SKM-1 treated with dmso at 0.1 percent for 144 hours (cell line): ENCODE results near the gene KRT33B.
"Not testable (repeated sequence)": the region's sequence is repeated elsewhere in the genome, so short reads cannot be mapped to it uniquely, and the experiment has no call there.

Experiments used
- DNase-seq: peaks from one replicate; lab custom pipeline; 2025; ENCODE audit not compliant: unreplicated experiment; lab: John Stamatoyannopoulos, UW

The KRT33B gene

DNA sequence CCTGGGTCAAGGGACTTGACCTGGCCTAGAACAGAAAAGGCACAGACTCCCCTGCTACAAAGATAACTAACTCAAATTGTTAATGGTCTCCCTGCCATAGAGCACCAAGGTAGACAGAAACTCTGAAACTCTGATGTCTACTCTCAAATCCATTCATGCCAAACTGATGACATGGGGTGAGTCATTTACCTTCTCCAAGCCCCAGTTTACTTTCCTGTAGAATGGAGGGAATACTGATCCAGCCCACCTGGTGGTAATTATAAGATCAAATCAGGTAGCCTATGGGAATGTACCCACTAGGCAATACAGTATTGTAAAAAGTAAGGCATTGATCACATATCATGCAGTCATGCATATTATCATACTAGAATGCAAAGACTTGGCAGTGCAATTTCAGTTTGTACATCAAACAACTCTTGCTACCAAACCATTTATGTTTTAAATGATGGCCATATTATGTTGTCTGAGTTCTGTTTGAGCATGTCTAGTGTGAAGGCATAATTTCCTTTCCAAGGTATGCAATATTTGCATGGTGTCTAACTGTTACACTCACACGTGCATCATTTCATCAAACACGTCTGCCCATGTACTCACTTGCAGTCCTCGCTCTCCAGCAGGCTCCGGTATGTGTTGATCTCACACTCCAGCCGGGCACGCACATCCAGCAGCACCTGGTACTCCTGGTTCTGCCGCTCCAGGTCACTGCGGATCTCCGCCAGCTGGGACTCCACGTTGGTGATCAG is 24.8 kb upstream of the KRT33B start:
- DNase-seq: no peak

DNA sequence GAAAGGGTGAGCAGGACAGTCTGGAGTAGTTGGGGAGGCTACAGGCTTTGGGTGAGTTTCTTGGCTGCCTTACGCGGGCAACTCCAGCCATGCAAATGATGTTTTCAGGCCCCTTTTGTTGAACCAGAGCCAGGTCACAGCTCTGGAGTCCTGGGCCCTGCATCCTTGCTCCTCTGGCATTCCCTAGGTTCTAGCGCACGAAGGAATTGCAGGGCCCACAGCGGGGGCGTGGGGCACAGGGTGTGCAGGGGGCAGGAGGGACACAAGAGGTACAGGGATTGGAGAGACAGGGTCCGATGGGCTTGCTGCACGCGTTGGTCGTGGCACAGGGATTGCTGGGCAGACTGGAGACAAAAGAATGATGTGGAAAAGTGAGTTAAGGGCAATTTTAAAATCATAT is 24.2 kb upstream of the KRT33B start:
- no peak for DNase-seq

DNA sequence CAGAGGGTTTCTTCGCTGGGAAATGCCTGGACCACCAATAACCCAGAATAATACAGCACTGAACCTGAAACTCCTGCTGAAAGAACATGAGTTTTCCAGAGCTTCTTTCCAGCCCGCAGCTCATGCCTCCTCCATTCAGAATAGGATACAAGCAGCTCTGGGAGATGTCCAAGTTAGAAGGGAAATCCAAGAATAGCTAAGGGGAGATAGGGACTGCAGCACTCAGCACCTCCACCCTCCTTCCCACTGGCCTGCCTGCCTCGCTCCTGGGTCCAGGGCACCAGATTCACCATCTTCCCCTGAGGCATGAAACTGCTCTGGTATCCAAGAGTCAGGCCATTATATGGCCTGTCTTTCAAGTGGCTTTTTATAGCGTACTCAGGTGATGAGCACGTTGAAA is 23.7 kb upstream of the KRT33B start:
- DNase-seq: no peak

DNA sequence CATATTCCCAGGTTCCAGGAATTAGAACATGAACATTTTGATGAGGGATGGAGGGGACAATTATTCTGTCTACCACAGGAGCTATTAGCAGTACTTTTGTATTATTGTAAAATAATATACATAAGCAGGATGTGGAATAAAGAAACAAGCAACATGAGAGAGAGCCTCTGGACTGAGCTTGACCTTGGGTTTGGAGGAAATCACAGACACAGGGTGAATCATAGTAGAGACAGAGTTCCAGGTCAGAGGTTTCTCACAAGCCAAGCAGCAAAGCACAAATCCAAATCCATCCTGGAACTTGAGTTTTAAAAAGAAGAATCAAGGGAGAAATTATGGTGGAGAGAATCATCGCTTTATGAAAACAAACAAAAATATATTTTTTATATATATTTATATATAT is 22.7 kb upstream of the KRT33B start:
- DNase-seq: no peak

DNA sequence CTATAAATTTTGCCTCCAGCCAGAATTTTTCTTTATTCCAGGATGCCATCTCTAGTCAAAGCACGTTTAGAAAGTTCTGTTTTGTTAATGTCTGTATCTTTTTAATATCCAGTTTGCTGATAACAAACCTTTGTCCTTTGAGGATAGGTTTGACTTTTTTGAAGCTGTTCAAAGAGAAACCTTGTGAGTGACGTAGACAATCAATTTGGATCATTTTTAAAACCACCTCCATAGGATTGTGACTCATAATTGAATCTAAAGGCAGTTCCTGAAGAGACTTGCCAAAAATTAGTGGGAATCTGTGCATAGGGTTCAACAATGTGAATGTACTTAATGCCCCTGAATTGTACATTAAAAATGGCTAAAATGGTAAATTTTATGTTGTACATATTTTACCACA is 21.9 kb upstream of the KRT33B start:
- no peak for DNase-seq

DNA sequence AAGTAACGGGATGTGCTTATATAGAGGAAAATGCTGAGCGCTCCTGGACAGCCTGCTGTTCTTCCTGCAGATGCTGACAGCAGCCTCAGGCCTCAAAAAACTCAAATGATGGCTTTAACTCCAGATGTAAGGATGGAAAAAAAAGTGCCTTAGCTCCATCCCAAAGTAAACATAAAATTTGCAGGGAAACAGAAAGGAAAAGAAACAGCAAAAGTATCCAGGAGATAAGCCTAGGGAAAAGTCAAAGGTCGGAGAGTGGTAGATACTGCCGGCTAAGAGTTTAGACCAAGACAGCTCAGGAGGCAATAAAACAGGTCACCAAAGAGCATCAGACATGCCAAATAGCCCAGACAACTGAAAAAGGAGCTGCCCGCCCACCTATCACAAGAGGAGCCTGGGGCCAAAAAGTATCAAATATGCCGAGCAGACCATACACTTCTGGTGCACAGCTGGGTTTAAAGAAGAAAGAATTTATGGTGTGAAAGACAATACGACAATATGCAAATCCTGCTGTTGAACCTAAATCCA is 20.9 kb upstream of the KRT33B start:
- DNase-seq: no peak

DNA sequence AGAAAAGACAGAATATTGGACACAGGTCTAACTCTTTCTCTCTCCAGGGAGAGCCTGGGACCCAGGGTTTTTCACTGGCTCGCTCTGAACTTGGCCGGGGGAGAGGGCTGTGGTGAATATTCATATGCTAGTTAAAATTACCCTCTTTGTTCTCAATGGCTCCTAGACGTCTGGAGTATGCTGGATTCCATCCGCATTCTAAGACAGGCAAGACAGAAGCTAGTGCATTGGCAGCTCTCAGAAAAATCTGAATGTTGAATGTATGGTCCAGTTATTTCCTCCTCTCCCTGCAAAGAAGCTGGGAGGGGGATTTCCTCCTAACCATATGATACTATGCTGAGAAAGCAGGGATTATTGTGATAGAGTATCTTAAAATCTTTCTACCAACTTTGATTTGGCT is 18.1 kb upstream of the KRT33B start:
- DNase-seq: no peak

DNA sequence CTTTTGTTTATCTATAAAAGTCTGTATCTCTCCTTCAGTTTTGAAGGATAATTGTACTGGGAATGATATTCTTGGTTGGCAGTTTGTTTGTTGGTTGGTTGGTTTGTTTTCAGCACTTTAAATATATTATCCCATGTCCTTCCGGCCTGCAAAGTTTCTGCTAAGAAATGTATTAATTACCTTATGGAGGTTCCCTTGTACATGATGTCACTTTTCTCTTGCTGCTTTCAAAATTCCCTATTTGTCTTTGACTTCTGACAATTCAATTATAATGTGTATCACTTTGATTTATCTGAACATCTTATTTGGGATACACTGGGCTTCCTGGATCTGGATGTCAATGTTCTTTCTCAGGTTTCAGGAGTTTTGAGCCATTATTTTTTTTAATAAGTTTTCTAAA is 16.6 kb upstream of the KRT33B start:
- no peak for DNase-seq

DNA sequence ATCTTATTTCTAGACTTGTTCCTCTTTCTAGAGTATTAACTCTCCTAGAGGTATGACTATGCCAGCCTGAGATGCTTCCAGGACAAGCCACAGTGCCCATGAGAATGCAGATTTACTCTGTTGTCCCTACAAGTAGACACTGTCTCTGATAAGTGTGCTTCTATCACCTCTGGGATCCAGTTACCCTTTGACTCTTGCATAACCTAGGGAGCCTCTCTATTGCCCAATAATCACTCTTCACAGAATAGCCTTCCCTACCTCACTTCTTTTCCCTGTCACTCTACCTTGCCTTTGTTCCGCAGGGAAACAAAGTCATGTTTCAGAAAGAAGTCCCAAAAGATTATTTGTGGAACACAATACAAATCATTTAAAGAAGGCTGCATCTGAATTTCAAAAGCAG is 14.1 kb upstream of the KRT33B start:
- DNase-seq: no peak

DNA sequence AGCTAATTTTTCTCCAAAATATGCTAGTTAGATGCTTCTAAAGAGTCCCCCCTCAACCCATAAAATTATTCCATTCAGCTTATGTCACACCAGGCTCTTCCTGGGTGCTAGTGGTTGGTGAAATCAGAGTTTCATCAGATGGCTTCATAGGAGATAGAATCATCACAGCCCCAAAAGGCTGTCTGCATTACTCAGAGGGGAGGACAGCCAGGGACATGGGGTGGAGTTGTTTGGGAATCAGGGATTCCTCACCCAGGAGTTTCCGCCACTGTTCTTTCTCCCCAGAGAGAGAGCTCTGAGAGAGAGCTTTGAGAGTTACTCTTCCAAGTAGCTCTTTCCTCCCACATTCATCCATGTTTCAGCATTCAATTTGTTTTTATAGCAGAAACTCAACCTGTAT is 12.8 kb upstream of the KRT33B start:
- no peak for DNase-seq

DNA sequence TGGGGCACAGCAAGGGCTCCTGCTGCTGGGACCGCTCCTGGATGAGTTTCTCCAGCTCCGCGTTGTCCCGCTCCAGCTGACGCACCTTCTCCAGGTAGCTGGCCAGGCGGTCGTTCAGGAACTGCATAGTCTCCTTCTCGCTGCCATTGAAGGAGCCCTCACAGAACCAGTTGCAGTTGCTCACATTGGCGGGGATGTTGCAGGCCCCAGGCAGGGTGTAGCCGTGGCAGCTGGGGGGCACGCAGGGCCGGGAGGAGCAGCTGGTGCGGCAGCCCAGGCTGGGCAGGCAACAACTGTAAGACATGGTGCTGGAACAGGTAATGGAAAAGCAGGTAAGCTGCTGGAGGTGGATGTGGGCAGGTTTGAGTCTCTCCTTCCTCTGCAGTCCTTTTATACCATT is 12.3 kb upstream of the KRT33B start, which contains the start of gene KRT34:
KRT34 (minus strand) TSS at position 364 of the 400 bp plus-strand sequence; CDS start at position 304, 60 bp downstream.
- not testable (repeated sequence) for DNase-seq

DNA sequence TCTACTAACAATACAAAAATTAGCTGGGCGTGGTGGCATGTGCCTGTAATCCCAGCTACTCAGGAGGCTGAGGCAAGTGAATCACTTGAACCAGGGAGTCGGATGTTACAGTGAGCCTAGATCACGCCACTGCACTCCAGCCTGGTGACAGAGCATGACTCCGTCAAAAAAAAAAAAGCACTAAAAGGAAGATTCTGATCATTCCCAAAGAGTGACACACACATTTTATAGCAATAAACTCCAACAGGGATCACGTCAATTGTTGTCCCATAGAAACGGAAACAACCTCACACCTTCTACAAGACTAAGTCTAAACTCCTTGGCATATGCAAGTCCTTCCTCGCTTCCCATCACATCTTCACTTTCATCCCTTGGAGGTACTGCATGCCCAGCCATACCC is 10.5 kb upstream of the KRT33B start:
- DNase-seq: not testable (repeated sequence)

DNA sequence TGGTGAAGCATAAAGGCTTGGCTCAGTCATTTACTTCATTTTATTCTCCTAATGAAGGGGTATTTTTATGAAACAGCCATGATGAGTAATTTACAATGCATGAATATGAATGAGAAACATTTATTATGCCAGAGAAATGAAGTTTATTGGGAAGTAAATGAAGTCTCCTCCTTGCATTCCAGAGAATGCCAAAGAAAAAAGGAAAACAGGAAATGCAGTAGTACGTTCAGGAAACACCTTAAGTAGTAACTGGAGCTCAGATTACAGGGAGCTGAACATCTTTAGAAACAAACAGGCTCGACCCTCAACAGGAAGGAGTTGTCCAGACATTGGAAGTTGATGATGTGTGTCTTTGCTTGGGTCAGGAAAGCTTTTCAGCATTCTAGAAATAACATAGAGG is 7.9 kb upstream of the KRT33B start:
- DNase-seq: no peak

DNA sequence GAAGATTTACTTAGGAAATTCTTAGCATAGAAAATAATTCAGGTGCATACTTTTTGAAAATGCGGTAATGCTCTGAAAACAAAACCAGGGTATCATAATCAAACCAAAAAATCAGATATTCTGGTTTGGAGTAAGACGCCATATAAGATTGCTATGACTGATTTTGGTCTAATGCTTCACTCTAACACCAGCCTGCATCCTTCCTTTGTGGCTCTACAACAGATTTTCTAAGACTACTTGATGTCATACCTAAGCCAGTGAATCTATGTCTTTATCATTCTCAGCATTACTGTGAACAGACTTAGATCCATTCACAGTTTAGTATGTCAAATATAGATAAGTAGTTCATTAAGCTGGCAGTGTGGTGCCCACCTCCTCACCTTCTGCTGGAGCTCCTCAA is 590 bp downstream of the KRT33B start:
- no peak for DNase-seq

DNA sequence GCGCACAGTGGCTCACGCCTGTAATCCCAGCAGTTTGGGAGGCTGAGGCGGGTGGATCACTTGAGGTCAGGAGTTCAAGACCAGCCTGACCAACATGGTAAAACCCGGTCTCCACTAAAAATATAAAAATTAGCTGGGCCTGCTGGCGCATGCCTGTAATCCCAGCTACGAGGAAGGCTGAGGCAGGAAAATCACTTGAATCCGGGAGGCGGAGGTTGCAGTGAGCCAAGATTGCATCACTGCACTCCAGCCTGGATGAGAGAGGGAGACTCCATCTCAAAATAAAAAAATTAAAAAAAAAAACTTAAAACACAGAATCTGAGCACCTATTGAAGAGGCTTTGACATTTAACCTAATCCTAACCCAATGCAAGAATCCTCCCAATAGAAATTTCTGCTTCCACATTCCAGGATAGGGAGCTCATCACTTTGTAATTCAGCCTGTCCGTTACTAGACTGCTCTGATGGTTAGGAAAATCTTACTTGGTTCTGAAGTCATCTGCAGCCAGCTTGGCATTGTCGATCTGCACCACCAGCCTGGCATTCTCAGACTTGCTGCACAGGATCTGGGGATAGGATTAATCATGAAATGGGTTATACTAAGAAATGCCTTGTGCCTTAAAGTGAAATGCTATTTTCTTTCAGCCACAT is 2.1 kb downstream of the KRT33B start:
- DNase-seq: no peak

DNA sequence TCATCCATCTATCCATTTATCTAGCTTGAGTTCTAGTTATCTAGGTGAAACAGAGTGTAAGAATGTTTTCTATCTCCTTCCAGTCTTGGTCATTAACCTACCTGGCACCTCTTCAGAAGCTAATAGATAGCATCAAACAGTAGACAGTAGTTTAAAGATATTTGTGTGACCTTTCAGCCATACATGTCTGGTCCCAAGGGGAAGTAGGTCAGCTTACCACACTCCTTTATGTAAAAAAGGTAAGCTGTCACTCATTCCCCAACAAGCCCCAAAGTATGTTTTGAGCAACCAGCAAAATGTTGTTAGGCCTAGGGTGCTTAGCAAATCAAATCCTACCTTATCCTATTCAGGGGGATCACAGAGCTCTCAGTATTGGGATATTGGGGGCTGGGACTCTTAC is 3.5 kb downstream of the KRT33B start:
- DNase-seq: no peak

DNA sequence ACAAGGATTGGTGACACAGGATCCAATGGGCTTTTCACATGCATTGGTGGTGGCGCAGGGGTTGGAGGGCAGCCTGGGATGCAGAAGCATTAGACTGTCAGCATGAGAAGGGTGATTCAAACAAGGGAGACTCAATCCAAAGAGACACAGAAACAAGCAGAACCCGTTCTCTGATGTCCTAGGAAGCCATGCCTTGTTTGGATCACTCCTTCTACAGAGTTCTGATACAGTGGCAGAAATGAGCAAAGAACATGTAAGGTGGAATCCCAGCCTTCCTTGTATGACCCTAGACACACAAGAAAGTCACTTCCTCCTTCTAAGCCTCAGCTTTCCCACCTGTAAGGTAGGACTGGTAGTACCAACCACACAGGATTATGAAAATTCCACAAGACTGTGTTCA is 5.7 kb downstream of the KRT33B start:
- no peak for DNase-seq

DNA sequence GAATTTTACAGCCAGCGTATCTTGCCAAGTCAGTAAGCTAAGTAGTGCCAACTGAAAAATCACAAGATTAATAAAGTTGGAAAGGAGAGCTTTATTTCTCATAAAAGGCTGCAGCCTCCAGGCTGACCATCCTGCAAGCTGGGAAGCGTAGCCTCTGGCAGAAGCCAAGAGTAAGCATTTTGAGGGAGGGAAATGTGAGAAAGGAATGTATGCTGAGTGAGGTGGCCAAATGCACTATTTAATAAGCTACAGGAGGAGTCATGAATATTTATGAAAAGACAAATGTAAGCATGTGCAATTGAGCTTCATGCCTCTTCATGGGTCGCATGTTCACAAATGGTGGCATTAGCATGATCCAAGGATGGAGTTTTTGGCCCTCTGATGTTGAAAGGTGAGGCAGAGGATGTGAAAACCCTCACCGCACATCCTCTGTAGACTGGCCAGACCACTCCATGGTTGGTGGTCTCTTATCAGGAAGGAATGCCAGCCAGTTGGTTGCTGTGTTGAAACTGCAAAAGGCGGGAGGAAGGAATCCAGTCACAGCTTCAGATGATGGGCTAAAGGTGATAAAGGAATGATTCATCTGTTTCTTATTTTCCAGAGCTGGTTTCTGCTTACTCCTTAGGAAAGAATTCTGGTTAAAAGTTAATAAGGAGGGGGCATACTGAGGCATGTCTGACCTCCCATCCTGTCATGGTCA is 9.2 kb downstream of the KRT33B start:
- no peak for DNase-seq

DNA sequence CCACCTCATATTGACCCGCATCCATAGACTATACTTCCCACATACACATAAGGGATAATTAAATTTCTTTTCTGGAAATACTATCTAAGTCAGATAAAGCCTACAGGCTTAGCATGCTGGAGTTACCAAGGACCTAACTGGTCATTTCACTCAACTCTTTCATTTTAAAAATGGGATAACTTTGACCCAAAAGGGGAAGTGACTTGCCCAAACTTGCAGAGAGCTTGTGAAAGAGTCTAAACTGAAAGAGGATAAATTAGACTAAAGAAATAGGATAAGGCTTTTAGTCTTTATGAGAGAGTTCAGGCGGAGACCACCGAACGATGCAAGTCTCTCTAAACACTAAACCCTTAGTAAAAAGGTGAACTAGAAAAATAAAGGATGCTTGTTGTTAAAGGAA is 15.1 kb downstream of the KRT33B start:
- DNase-seq: peak; percentile 74

DNA sequence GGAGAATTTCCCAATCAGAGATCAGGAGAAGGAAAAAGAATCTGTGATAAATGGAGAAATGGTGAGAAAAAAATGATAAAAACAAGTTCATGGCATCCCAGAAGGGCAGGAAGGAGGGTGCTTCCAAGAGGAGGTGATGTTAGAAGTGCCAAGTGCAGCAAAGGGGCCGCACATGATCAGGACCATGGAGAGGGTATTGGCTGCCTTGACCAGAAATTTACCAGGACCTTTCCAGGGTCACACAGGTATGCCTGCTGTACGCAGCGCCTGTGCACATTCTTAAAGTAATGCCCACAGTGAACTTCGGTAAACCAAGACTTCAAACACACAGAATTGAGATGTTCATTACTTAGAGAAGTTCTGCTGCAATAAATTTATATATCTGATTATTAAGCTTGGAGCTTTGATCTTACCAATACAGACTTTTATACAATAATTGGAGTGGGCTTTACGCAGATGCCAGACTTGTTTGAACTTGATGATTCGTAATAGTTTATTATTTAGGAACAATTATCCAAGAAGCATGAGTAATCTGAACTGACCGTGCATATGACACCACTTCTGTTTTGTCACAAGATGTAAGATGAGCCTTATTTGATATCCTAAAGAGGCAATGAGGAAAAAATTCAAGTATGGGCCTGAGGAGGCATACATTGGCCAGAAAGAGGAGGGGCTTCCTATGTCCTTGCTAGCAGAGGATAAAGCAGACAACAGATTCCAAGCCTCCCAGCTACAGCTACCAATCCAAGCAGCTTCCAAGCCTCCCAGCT is 16.8 kb downstream of the KRT33B start:
- no peak for DNase-seq

DNA sequence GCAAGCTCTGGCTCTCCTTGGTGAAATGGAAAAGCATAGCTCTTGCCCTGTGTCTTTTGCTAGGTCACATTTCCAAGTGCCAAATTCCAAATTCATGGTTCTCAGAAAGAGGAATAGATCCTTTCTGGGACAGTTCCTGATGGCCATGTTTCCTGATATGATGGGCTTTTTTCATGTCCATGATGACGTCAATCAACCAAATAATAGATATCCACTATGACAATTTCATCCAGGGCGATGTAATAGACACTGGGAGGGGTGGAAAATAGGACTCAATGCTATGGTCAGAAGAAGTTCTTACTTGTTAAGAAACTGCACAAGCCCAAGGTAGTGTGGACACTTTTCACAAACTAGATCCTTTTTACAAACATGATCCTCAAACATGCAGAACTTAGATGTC is 18.4 kb downstream of the KRT33B start:
- no peak for DNase-seq
